AG08395 (cell line): ENCODE data around the gene C1QTNF7.
A peak's percentile ranks its signal among the peaks of the same experiment; 100 is the strongest.

Source experiments
- DNase-seq: peaks from one replicate; pipeline ENCODE4 v3.0.0; 2012; ENCODE audit warnings: mixed read lengths, low spot score

Gene C1QTNF7

GRCh38 chr4:15413623-15414019 lies 14.2 kb upstream of the C1QTNF7 start:
- no peak for DNase-seq

- DNase-seq: peak; percentile 52
Observed at GRCh38 chr4:15414551-15415091, 13.2 kb upstream of the C1QTNF7 start.

- no peak for DNase-seq
Observed at GRCh38 chr4:15416357-15417232, 11.2 kb upstream of the C1QTNF7 start.

GRCh38 chr4:15417233-15417660 lies 10.6 kb upstream of the C1QTNF7 start:
- no peak for DNase-seq

- DNase-seq: no peak
Observed at GRCh38 chr4:15418956-15419355, 8.9 kb upstream of the C1QTNF7 start.

- peak; percentile 56 for DNase-seq
Observed at GRCh38 chr4:15420642-15421041, 7.2 kb upstream of the C1QTNF7 start.

GRCh38 chr4:15423285-15423711 lies 4.5 kb upstream of the C1QTNF7 start:
- DNase-seq: no peak

GRCh38 chr4:15425520-15425919 lies 2.3 kb upstream of the C1QTNF7 start:
- no peak for DNase-seq

GRCh38 chr4:15427161-15427560 lies 672 bp upstream of the C1QTNF7 start:
- no peak for DNase-seq

- no peak for DNase-seq
Observed at GRCh38 chr4:15428611-15429010, 778 bp downstream of the C1QTNF7 start.

- peak; percentile 8 for DNase-seq
Observed at GRCh38 chr4:15434091-15434490, 6.3 kb downstream of the C1QTNF7 start.

- no peak for DNase-seq
Observed at GRCh38 chr4:15434676-15435075, 6.8 kb downstream of the C1QTNF7 start.

GRCh38 chr4:15436513-15436912 lies 8.7 kb downstream of the C1QTNF7 start:
- no peak for DNase-seq

- DNase-seq: no peak
Observed at GRCh38 chr4:15438939-15439524, 11.2 kb downstream of the C1QTNF7 start.

- DNase-seq: no peak
Observed at GRCh38 chr4:15443371-15444160, 15.7 kb downstream of the C1QTNF7 start.

GRCh38 chr4:15444276-15444675 lies 16.4 kb downstream of the C1QTNF7 start:
- no peak for DNase-seq

GRCh38 chr4:15444879-15445547 lies 17.2 kb downstream of the C1QTNF7 start:
- DNase-seq: no peak

GRCh38 chr4:15451181-15451865 lies 23.5 kb downstream of the C1QTNF7 start:
- no peak for DNase-seq

- DNase-seq: peak; percentile 89
Observed at GRCh38 chr4:15451866-15452765, 24.3 kb downstream of the C1QTNF7 start.

GRCh38 chr4:15455290-15455689 lies 27.5 kb downstream of the C1QTNF7 start:
- peak; percentile 65 for DNase-seq
